ENCODE data around the gene GAS7.

GAS7 gene

GRCh38 chr17:9973669-9974447, 224.5 kb downstream of the GAS7 start:
- DNase-seq: no peak

- no peak for DNase-seq
Measured at GRCh38 chr17:9971991-9972390, 226.4 kb downstream of the GAS7 start.

- DNase-seq: no peak
Measured at GRCh38 chr17:9969301-9969935, 229.0 kb downstream of the GAS7 start.

- DNase-seq: no peak
Measured at GRCh38 chr17:9968881-9969280, 229.5 kb downstream of the GAS7 start.

GRCh38 chr17:9968008-9968407, 230.4 kb downstream of the GAS7 start:
- no peak for DNase-seq

GRCh38 chr17:9959377-9959981, 238.9 kb downstream of the GAS7 start:
- no peak for DNase-seq

GRCh38 chr17:9958586-9959281, 239.7 kb downstream of the GAS7 start:
- no peak for DNase-seq

- DNase-seq: no peak
Measured at GRCh38 chr17:9957244-9957643, 241.2 kb downstream of the GAS7 start.

- DNase-seq: no peak
Measured at GRCh38 chr17:9956474-9957131, 241.8 kb downstream of the GAS7 start.

- DNase-seq: no peak
Measured at GRCh38 chr17:9953492-9953891, 244.9 kb downstream of the GAS7 start.

GRCh38 chr17:9951803-9952202, 246.6 kb downstream of the GAS7 start:
- DNase-seq: no peak

- no peak for DNase-seq
Measured at GRCh38 chr17:9948928-9949327, 249.5 kb downstream of the GAS7 start.

- DNase-seq: no peak
Measured at GRCh38 chr17:9944704-9945103, 253.7 kb downstream of the GAS7 start.

GRCh38 chr17:9943343-9943742, 255.1 kb downstream of the GAS7 start:
- DNase-seq: no peak

GRCh38 chr17:9942885-9943284, 255.5 kb downstream of the GAS7 start:
- DNase-seq: no peak

- DNase-seq: no peak
Measured at GRCh38 chr17:9941305-9941704, 257.1 kb downstream of the GAS7 start.

GRCh38 chr17:9940841-9941240, 257.6 kb downstream of the GAS7 start:
- no peak for DNase-seq

GRCh38 chr17:9938764-9939163, 259.6 kb downstream of the GAS7 start:
- DNase-seq: no peak

GRCh38 chr17:9937901-9938300, 260.5 kb downstream of the GAS7 start:
- DNase-seq: no peak

GRCh38 chr17:9937241-9937761, 261.1 kb downstream of the GAS7 start:
- no peak for DNase-seq

GRCh38 chr17:9936095-9936494, 262.3 kb downstream of the GAS7 start:
- DNase-seq: no peak

- DNase-seq: no peak
Measured at GRCh38 chr17:9935408-9935807, 263.0 kb downstream of the GAS7 start.

GRCh38 chr17:9934331-9934730, 264.1 kb downstream of the GAS7 start:
- DNase-seq: no peak

Measured in NK-92 treated with Interleukin-12 subunit alpha and Interleukin-12 subunit beta, amount 100 ng/mL, for 24 hours (cell line).